Hypothalamus (tissue), 51 donors: ENCODE measurements around the gene UTP14C.
A peak's percentile ranks its signal among the peaks of the same experiment; 100 is the strongest.
"Not testable (repeated sequence)": the region's sequence is repeated elsewhere in the genome, so short reads cannot be mapped to it uniquely, and the experiment has no call there.

Experiments used
- DNase-seq, 51 donors: peaks; one replicate each; lab custom pipeline; 2025; lab: John Stamatoyannopoulos, UW

Gene UTP14C, protein sequence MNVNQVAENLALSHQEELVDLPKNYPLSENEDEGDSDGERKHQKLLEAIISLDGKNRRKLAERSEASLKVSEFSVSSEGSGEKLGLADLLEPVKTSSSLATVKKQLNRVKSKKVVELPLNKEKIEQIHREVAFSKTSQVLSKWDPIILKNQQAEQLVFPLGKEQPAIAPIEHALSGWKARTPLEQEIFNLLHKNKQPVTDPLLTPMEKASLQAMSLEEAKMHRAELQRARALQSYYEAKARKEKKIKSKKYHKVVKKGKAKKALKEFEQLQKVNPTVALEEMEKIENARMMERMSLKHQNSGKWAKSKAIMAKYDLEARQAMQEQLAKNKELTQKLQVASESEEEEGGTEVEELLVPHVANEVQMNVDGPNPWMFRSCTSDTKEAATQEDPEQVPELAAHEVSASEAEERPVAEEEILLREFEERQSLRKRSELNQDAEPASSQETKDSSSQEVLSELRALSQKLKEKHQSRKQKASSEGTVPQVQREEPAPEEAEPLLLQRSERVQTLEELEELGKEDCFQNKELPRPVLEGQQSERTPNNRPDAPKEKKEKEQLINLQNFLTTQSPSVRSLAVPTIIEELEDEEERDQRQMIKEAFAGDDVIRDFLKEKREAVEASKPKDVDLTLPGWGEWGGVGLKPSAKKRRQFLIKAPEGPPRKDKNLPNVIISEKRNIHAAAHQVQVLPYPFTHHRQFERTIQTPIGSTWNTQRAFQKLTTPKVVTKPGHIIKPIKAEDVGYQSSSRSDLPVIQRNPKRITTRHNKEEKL

DNA sequence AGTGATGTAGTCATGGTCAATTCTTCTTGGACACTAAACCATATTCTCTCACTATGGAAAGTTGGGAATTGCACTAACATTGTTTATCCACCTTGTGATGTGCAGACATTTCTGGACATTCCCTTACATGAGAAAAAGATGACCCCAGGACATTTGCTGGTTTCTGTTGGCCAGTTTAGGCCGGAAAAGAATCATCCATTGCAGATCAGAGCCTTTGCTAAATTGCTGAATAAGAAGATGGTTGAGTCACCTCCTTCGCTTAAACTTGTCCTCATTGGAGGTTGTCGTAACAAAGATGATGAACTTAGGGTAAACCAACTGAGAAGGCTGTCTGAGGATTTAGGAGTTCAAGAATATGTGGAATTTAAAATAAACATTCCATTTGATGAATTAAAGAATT lies at the start of gene UTP14C:
UTP14C (plus strand) TSS at position 211 of the 400 bp plus-strand sequence. CDS start 4,114 bp downstream, outside the sequence.
- no peak for DNase-seq

DNA sequence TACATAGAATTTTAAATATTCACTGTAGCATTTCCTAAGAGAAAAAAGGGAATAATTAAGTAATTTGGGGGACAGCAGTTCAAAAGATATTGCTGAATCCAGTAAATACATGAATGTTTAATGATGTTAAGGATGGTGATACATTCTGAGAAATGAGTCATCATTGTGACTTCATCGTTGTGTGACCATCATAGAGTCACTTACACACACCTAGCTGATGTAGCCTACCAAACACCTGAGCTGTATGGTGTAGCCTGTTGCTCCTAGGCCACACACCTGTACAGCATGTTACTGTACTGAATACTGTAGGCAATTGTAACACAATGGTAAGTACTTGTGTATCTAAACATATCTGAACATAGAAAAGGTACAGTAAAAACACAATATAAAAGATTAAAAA lies 48.1 kb upstream of the UTP14C start:
- DNase-seq = no peak

- no peak for DNase-seq
Observed at GRCh38 chr13:51976890-51977289, 47.6 kb upstream of the UTP14C start.

GRCh38 chr13:51977625-51978024 lies 46.9 kb upstream of the UTP14C start:
- DNase-seq = no peak

GRCh38 chr13:51978796-51979556 lies 45.5 kb upstream of the UTP14C start:
- DNase-seq = no peak

- no peak for DNase-seq
Observed at GRCh38 chr13:51980908-51981307, 43.6 kb upstream of the UTP14C start.

GRCh38 chr13:51981355-51981754 lies 43.1 kb upstream of the UTP14C start:
- no peak for DNase-seq

- not testable (repeated sequence) for DNase-seq
Observed at GRCh38 chr13:51983292-51983691, 41.2 kb upstream of the UTP14C start.

DNA sequence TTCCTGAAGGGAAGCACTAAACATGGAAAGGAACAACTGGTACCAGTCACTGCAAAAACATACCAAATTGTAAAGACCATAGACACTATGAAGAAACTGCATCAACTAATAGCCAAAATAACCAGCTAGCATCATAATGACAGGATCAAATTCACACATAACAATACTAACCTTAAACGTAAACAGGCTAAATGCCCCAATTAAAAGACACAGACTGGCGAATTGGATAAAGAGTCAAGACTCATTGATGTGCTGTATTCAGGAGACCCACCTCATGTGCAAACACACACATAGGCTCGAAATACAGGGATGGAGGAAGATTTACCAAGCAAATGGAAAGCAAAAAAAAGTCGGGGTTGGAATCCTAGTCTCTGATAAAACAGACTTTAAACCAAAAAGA lies 39.6 kb upstream of the UTP14C start:
- DNase-seq = not testable (repeated sequence)

GRCh38 chr13:51988988-51989618 lies 35.4 kb upstream of the UTP14C start:
- DNase-seq = no peak

DNA sequence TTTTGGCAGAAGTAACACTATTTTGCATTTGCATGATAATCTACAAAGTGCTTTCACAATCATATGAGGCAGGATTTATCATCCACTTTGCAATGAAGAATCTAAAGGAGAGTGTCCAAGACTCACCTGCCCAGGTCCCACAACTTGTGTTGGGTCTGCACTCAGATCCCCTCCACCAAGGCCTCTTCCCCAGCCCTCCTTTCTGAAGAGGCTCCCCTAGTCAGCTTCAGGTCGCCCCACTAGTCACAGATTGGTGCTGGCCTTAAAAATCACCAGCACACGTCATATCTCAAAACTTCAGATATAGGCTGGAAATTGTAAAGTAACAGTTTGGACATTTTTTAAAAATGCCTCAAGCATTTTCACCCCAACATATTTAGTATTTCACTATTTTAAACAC lies 30.8 kb upstream of the UTP14C start:
- no peak for DNase-seq

- DNase-seq = peak in 13 of 51 donors; percentile 2 to 50 (median 19)
Observed at GRCh38 chr13:51995677-51996551, 28.6 kb upstream of the UTP14C start.

GRCh38 chr13:51996641-51997040 lies 27.9 kb upstream of the UTP14C start:
- no peak for DNase-seq

- DNase-seq = no peak
Observed at GRCh38 chr13:51997186-51997585, 27.3 kb upstream of the UTP14C start.

DNA sequence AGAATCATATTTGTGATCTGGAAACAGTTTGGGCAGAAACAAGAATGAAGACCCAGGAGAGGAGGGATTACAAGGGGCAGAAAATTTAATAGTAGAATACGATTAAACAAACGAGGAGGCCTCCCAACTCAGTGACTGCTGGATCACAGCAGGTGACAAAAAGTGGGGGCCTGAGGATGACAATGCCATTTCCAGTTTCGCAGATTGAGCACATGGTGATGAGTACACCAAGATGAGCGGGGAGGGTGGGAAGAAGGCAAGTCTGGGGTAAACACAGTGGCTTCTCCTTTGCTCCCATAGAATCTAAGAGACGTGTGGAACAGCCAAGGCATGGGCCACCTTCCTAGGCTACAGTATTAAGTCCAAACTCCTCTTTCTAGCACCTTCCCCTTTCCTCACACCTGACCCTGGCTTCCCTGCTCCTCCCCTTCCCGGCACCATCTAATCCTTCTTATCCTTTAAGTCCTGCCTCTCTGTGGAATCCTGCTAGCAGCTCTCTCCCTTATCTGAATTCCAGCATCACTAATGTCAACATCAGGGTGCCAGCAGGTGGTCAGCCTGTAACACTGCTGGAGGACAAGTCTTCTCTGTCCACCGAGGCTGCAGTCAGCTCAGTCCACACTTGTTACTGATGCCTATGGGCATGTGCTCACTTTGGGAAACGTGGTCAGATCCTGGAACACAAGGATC lies 26.7 kb upstream of the UTP14C start:
- no peak for DNase-seq

DNA sequence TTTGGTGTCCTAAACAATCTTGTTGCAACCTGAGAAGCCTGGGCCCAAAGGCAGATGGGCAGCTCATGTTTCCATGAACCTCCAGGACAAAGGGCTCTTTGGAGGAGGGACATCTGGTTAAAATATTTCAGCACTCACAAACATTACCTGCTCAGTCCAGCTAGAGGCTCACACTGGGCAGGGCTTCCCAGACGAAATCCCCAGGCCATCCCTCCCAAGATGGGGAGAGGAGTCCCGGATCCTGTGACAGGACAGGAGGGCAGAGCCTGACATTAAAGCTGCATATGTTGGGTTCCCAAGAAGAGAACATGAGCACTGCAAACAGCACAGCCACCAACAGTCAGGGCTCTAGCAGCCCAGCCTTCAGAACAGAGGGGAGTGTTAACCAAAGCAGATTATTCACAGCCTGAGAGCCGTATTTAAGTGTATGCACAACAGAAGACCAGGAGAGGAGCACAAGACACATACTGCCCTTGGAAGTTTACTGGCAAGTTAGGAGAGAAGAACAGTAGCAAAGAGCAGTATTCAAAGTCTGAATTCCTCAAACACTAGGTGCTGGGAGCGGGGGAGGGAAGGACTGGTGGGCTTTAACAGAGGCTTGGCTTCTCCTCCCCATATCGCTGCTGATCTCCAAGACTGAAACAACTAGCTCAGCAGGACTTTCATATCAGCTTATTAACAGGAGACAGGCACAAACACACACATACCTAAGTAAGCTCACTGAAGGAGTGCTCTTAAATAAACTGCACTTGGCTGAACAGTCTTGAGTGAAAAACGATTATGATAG lies 25.6 kb upstream of the UTP14C start:
- DNase-seq = no peak

DNA sequence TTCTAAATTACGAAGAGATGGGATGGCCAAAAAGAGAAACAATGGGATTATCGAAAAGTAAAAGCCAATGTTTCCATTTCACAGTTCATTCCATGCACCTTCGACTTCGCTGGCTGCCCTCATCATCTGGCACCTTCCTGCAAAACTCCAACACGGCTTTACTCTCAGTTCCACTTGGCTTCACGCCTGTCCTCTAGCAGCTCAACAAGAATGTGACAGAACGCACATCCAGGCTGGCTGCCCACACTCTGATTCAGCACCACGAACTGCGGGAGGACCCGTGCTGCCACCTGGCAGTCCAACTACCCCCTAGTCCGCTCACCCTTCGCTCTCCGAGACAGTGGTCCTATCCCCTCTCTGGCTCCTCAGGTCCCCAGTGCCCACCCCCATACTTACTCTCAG lies 25.0 kb upstream of the UTP14C start:
- peak in 16 of 51 donors; percentile 4 to 52 (median 16) for DNase-seq

GRCh38 chr13:51999921-52000320 lies 24.6 kb upstream of the UTP14C start:
- no peak for DNase-seq
